Small intestine (tissue), 7 donors: ENCODE results near the gene CIAPIN1. TPM values are rescaled to one million over a fixed set of nuclear protein-coding genes. Genes with fewer than 3 reads are reported as not detected.
A peak's percentile ranks its signal among the peaks of the same experiment; 100 is the strongest.

Experiments
- DNase-seq, 2 donors: peaks; one replicate each; pipeline versions ENCODE4 v3.0.0 to v3.0.0-alpha.2; 2013
- FAIRE-seq: peaks from 2 replicates; lab custom pipeline; 2012; peaks lifted over from hg19 to GRCh38; lab: Jason Lieb, UNC
- H3K27ac ChIP-seq, 3 donors: one replicate each; pipeline ENCODE4 v1.5.1; 2013; ENCODE audit warnings: low read length in 2 of 3, mild to moderate bottlenecking in 2 of 3, control low read depth in 1 of 3, inconsistent platforms in 1 of 3, low read depth in 1 of 3, moderate library complexity in 1 of 3
- H3K27me3 ChIP-seq, 3 donors: one replicate each; pipeline ENCODE4 v1.6.1; 2013; ENCODE audit warnings: low read length in 3 of 3, inconsistent platforms in 1 of 3; ENCODE audit not compliant: control insufficient read depth in 3 of 3, insufficient read depth in 3 of 3
- H3K36me3 ChIP-seq, 3 donors: one replicate each; pipeline ENCODE4 v1.6.1; 2013; ENCODE audit warnings: low read length in 3 of 3, inconsistent platforms in 1 of 3, low read depth in 1 of 3, mild to moderate bottlenecking in 1 of 3, moderate library complexity in 1 of 3; ENCODE audit not compliant: control insufficient read depth in 3 of 3, insufficient read depth in 2 of 3
- H3K4me1 ChIP-seq, 3 donors: one replicate each; pipeline ENCODE4 v1.6.1; 2013; ENCODE audit warnings: low read length in 2 of 3, inconsistent platforms in 1 of 3, low read depth in 1 of 3, mild to moderate bottlenecking in 1 of 3, moderate library complexity in 1 of 3; ENCODE audit not compliant: control insufficient read depth in 3 of 3, insufficient read depth in 2 of 3
- H3K4me3 ChIP-seq, 3 donors: one replicate each; pipeline ENCODE4 v1.5.1; 2013; ENCODE audit warnings: low read length in 3 of 3, control low read depth in 1 of 3, inconsistent platforms in 1 of 3, low read depth in 1 of 3, mild to moderate bottlenecking in 1 of 3, moderate library complexity in 1 of 3
- H3K9me3 ChIP-seq, 2 donors: one replicate each; pipeline ENCODE4 v1.6.1; 2013; ENCODE audit warnings: low read depth in 1 of 2, low read length in 1 of 2; ENCODE audit not compliant: control insufficient read depth in 2 of 2, insufficient read depth in 1 of 2
- WGBS, 3 donors: extraction: QIAGEN DNeasy Blood & Tissue Kit; methylation state at CpG; one replicate each; pipeline ENCODE4 v1.1.7; 2013; 5-methylcytosine and 5-hydroxymethylcytosine counted together
- polyA plus RNA-seq, 4 donors: library from polyadenylated mRNA; stranded (reverse) in 3 of 4; unstranded in 1 of 4; fragments of 200-250 nt in 3 of 4; fragments of 120-200 nt in 1 of 4; gene quantifications; one replicate each; pipeline versions ENCODE4 v1.2.1 to v1.2.3, GENCODE V29; 2013
- donor health status: healthy with polysubstance abuse.
- donor health status: control.
- donor health status: control.
- donor health status: Bipolar disorder and iron deficiency.
- donor health status: healthy.

Gene CIAPIN1
- polyA plus RNA-seq, 4 donors, result 39.4 to 55.9 (median 47.2) TPM

DNA sequence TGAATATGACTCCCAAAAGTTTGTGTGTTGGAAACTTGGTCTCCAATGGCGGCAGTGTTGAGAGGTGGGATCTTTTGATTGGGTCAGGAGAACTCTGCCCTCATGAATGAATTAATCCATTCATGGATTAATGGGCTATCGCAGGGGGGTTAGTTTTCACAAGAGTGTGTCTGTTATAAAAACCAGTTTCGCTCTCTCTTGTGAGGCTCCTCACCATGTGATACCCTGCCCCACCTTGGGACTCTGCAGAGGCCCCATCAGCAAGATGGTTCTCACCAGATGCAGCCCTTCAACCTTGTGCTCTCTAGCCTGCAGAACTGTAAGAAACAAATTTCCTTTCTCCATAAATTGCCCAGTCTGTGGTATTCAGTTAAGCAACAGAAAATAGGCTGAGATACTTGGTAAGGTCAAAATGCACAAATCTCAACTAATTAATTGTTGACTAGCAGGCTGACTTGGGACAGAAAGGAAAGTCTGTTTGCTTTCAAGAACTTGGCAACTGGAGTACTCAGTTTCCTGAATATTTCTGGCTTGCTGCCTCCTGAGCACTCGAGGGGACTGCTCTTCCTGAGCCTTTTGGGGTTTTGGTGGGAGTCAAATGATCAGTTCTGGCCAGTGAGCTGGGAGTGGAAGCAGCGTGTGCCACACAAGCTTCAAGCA lies 56.4 kb downstream of the CIAPIN1 start:
- Histone ChIP-seq H3K36me3 (no peaks in the 10 kb centered on the region), H3K4me3 (no peak overlapping the region), H3K4me1 (peaks cover 0 to 26% (median 0%) of the 10 kb centered on the region in 3 donors), H3K27me3 (no peaks in the 10 kb centered on the region), H3K9me3 (peaks cover 0 to 9% of the 10 kb centered on the region in 2 donors), H3K27ac (peak overlapping the region in 1 of 3 donors; percentile 11)
- FAIRE-seq, result no peak
- peak in 1 of 2 donors; percentile 48 for DNase-seq
- WGBS, 3 donors, result 69 to 81% (median 76%) methylated on average over 5 of the region's 5 CpGs

DNA sequence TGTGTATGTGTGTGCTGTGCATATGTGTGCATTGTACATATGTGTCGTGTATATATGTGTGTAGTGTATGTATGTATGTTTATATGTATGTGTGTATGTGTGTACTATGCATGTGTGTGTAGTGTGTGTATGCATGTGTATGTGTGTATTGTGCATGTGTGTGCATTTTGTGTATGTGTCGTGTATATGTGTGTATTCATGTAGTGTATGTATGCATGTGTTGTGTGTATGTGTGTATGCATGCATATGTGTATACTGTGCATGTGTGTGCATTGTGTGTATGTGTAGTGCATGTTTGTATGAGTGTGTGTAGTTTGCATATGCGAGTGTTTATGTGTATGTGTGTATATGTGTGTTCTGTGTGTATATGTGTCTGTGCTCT lies 58.1 kb downstream of the CIAPIN1 start:
- peaks cover 1 to 33% (median 2%) of the 10 kb centered on the region in 3 donors for H3K4me1 ChIP-seq
- no peak for DNase-seq
- WGBS, 3 donors, result 93 to 95% (median 94%) methylated on average over 3 of the region's 3 CpGs
- H3K4me3 ChIP-seq, result no peak overlapping the region
- peaks cover 0 to 2% (median 0%) of the 10 kb centered on the region in 3 donors for H3K36me3 ChIP-seq
- H3K9me3 ChIP-seq, result peaks cover 0 to 4% of the 10 kb centered on the region in 2 donors
- H3K27me3 ChIP-seq, result no peaks in the 10 kb centered on the region
- no peak for FAIRE-seq
- H3K27ac ChIP-seq, result no peak overlapping the region

DNA sequence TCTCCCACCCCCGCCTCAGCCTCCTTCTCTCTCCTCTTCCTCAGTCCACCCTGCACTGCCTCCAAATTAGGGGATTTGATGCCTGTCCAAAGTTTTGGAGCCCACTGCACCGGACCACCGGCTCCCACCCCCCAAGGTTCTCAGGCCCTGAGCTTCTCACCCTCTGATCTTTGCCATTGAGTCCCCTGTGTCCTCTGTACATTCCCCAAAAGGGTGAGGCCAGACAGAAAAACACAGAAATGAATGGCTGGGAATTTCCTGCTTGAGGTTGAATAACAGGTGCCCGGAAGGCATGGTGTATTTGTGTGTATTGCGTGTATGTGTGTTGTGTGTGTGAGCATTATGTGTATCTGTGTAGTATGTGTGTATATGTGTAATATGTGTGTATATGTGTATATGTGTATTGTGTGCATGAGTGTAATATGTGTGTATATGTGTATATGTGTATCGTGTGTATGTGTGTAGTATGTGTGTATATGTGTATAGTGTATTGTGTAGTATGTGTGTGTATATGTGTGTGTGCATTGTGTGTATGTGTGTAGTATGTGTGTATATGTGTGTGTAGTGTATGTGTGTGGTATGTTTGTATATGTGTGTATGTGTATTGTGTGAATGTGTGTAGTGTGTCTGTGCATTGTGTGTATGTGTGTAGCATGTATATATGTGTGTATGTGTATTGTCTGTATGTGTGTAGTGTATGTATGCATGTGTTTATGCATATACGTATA lies 58.7 kb downstream of the CIAPIN1 start:
- FAIRE-seq, result no peak
- no peak overlapping the region for H3K4me3 ChIP-seq
- H3K36me3 ChIP-seq, result peaks cover 0 to 2% (median 0%) of the 10 kb centered on the region in 3 donors
- peaks cover 0 to 4% of the 10 kb centered on the region in 2 donors for H3K9me3 ChIP-seq
- WGBS, 3 donors, result 39 to 57% (median 47%) methylated on average over 7 of the region's 7 CpGs
- H3K4me1 ChIP-seq, result peaks cover 2 to 36% (median 5%) of the 10 kb centered on the region in 3 donors
- DNase-seq, result peak; percentile 40 to 71
- H3K27me3 ChIP-seq, result no peaks in the 10 kb centered on the region
- H3K27ac ChIP-seq, result peak overlapping the region in 1 of 3 donors; percentile 8

- Histone ChIP-seq H3K27me3 (no peaks in the 10 kb centered on the region), H3K36me3 (peaks cover 0 to 9% (median 0%) of the 10 kb centered on the region in 3 donors), H3K4me3 (no peak overlapping the region), H3K4me1 (peaks cover 2 to 44% (median 5%) of the 10 kb centered on the region in 3 donors), H3K9me3 (peaks cover 0 to 4% of the 10 kb centered on the region in 2 donors), H3K27ac (peak overlapping the region in 1 of 3 donors; percentile 8)
- DNase-seq (no peak), FAIRE-seq (no peak)
- WGBS, 3 donors, result 61 to 68% (median 62%) methylated on average over 3 of the region's 3 CpGs
These were observed 59.4 kb downstream of the CIAPIN1 start for GRCh38 chr16:57387598-57388354.

DNA sequence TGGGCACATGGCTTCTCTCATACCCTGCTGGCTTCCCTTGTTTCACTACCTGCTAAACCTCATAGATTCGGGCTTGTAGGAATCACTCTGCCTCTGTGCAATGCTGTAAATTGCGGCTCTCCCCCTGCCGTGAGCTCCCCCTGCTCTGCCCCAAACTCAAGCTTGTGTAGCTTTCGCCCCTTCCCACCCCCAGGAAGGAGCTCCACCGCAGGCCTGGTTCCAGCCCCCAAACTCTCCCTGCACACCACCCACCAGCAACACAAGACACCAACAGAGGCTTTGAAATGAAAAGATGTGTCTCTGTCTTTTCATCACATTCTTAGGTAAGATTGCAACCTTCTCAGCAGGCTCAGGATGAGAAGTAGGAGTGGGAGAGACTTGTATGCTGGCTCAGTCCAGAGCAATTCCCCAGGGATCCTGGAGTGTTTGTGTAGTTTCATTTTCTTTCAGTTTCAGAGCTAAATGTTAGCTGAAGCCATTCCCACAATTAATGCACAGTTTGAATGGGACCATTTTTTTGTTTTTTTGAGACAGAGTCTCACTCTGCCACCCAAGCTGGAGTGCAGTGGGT lies 60.7 kb downstream of the CIAPIN1 start:
- 77 to 92% (median 88%) methylated on average over 5 of the region's 5 CpGs for WGBS, 3 donors
- peaks cover 0 to 4% of the 10 kb centered on the region in 2 donors for H3K9me3 ChIP-seq
- peak in 1 of 2 donors; percentile 49 for DNase-seq
- peaks cover 0 to 22% (median 0%) of the 10 kb centered on the region in 3 donors for H3K36me3 ChIP-seq
- no peak for FAIRE-seq
- peaks cover 2 to 48% (median 5%) of the 10 kb centered on the region in 3 donors for H3K4me1 ChIP-seq
- no peak overlapping the region for H3K4me3 ChIP-seq
- H3K27me3 ChIP-seq, result no peaks in the 10 kb centered on the region
- peak overlapping the region in 1 of 3 donors; percentile 26 for H3K27ac ChIP-seq

GRCh38 chr16:57385083-57385482 lies 62.1 kb downstream of the CIAPIN1 start:
- FAIRE-seq (no peak), DNase-seq (no peak)
- 84 to 91% (median 90%) methylated on average over 5 of the region's 5 CpGs for WGBS, 3 donors
- Histone ChIP-seq H3K4me1 (peaks cover 2 to 48% (median 5%) of the 10 kb centered on the region in 3 donors), H3K27me3 (no peaks in the 10 kb centered on the region), H3K9me3 (peaks cover 0 to 4% of the 10 kb centered on the region in 2 donors), H3K4me3 (no peak overlapping the region), H3K27ac (peak overlapping the region in 1 of 3 donors; percentile 95), H3K36me3 (peaks cover 0 to 34% (median 0%) of the 10 kb centered on the region in 3 donors)

DNA sequence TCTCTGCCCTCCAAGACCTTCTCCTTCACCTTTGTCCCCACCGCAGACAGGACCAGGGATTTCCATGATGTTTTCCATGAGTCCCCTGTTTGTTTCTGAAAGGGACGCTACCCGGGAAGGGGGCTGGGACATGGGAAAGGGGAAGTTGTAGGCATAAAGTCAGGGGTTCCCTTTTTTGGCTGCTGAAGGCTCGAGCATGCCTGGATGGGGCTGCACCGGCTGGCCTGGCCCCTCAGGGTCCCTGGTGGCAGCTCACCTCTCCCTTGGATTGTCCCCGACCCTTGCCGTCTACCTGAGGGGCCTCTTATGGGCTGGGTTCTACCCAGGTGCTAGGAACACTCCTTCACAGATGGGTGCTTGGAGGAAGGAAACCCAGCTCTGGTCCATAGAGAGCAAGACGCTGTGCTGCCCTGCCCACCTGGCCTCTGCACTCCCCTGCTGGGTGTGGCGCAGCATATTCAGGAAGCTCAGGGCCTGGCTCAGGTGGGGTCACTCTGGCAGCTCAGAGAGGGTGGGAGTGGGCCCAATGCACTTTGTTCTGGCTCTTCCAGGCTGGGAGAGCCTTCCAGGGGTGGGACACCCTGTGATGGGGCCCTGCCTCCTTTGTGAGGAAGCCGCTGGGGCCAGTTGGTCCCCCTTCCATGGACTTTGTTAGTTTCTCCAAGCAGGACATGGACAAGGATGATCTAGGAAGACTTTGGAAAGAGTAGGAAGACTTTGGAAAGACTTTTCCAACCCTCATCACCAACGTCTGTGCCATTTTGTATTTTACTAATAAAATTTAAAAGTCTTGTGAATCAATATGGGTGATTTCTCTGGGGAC lies 62.7 kb downstream of the CIAPIN1 start:
- FAIRE-seq, result no peak
- H3K9me3 ChIP-seq, result peaks cover 0 to 4% of the 10 kb centered on the region in 2 donors
- peaks cover 0 to 40% (median 0%) of the 10 kb centered on the region in 3 donors for H3K36me3 ChIP-seq
- 32 to 44% (median 40%) methylated on average over 11 of the region's 11 CpGs for WGBS, 3 donors
- H3K4me1 ChIP-seq, result peaks cover 2 to 48% (median 5%) of the 10 kb centered on the region in 3 donors
- H3K27ac ChIP-seq, result peak overlapping the region in 1 of 3 donors; percentile 95
- no peaks in the 10 kb centered on the region for H3K27me3 ChIP-seq
- H3K4me3 ChIP-seq, result no peak overlapping the region
- DNase-seq, result peak; percentile 55 to 91
